HepG2 (cell line): ENCODE measurements around the gene UBE2D4. TPM values are rescaled to one million over a fixed set of nuclear protein-coding genes. Genes with fewer than 3 reads are reported as not detected.

Experiments used
- CEBPB ChIP-seq: IDR thresholded peaks from 2 replicates; pipeline ENCODE4 v1.6.1; 2011; ENCODE audit warnings: low read depth, low read length, improper control_type of control experiment, borderline replicate concordance
- DR1 ChIP-seq: sonication (generic); formaldehyde crosslinking; IDR thresholded peaks from 2 replicates; pipeline ENCODE4 v1.8.0; 2021; ENCODE audit warnings: mild to moderate bottlenecking, missing genetic modification reagents, inconsistent platforms
- HOXA3 ChIP-seq: sonication (generic); formaldehyde crosslinking; IDR thresholded peaks from 2 replicates; pipeline ENCODE4 v1.5.0; 2020; ENCODE audit warnings: missing genetic modification reagents
- MED1 ChIP-seq: sonication (generic); formaldehyde crosslinking; IDR thresholded peaks from 2 replicates; pipeline ENCODE4 v1.4.0; 2020; ENCODE audit warnings: missing genetic modification reagents
- MXD4 ChIP-seq: IDR thresholded peaks from 2 replicates; pipeline ENCODE4 v1.6.1; 2016; ENCODE audit warnings: mild to moderate bottlenecking, missing biosample characterization, missing genetic modification reagents
- NAIF1 ChIP-seq: sonication (generic); formaldehyde crosslinking; IDR thresholded peaks from 2 replicates; pipeline ENCODE4 v1.5.0; 2020; ENCODE audit warnings: mild to moderate bottlenecking, missing genetic modification reagents, borderline replicate concordance
- NFKBIZ ChIP-seq: IDR thresholded peaks from 2 replicates; pipeline ENCODE4 v1.6.1; 2018; ENCODE audit warnings: missing genetic modification reagents, missing compliant biosample characterization
- PAWR ChIP-seq: sonication (generic); formaldehyde crosslinking; IDR thresholded peaks from 2 replicates; pipeline ENCODE4 v1.4.0; 2020; ENCODE audit warnings: missing genetic modification reagents, mild to moderate bottlenecking, borderline replicate concordance
- RFXAP ChIP-seq: sonication (generic); formaldehyde crosslinking; IDR thresholded peaks from 2 replicates; pipeline ENCODE4 v1.4.0; 2020; ENCODE audit warnings: missing genetic modification reagents, borderline replicate concordance
- THYN1 ChIP-seq: sonication (generic); formaldehyde crosslinking; IDR thresholded peaks from 2 replicates; pipeline ENCODE4 v1.8.1; 2023; ENCODE audit warnings: low read depth, mild to moderate bottlenecking, moderate library complexity, missing genetic modification reagents, borderline replicate concordance
- ZNF225 ChIP-seq: sonication (generic); formaldehyde crosslinking; IDR thresholded peaks from 2 replicates; pipeline ENCODE4 v1.4.0; 2020; ENCODE audit warnings: mild to moderate bottlenecking, missing genetic modification reagents
- ZNF24 ChIP-seq: fragments of 450-650 bp; IDR thresholded peaks from 2 replicates; pipeline ENCODE4 v1.6.1; 2017; ENCODE audit warnings: antibody characterized with exemption, mild to moderate bottlenecking
- ZNF510 ChIP-seq: sonication (generic); formaldehyde crosslinking; IDR thresholded peaks from 2 replicates; pipeline ENCODE4 v1.4.0; 2020; ENCODE audit warnings: low read depth, mild to moderate bottlenecking, missing genetic modification reagents
- ZNF773 ChIP-seq: sonication (generic); formaldehyde crosslinking; IDR thresholded peaks from 2 replicates; pipeline ENCODE4 v1.4.0; 2020; ENCODE audit warnings: missing genetic modification reagents, borderline replicate concordance
- ZNF782 ChIP-seq: sonication (generic); formaldehyde crosslinking; IDR thresholded peaks from 2 replicates; pipeline ENCODE4 v1.4.0; 2020; ENCODE audit warnings: missing genetic modification reagents, mild to moderate bottlenecking, borderline replicate concordance
- ZNF879 ChIP-seq: sonication (generic); formaldehyde crosslinking; IDR thresholded peaks from 2 replicates; pipeline ENCODE4 v1.8.1; 2023; ENCODE audit warnings: missing genetic modification reagents
- polyA plus RNA-seq, 8 experiments: library from polyadenylated mRNA; depleted of rRNA in 3 of 8; stranded (reverse) in 7 of 8; unstranded in 1 of 8; fragments of >200 nt; fragmentation: Illumina TruSeq in 4 of 8; extraction: Trizol in 4 of 8; gene quantifications; 2 replicates each; pipeline versions ENCODE4 v1.2.1 to v1.2.3, GENCODE V29; 2011 to 2016; ENCODE audit warnings: low read depth in 4 of 8, missing spikeins in 1 of 8, mixed read lengths in 1 of 8; ENCODE audit not compliant: insufficient read depth in 1 of 8
- total RNA-seq, 5 experiments: library from RNA; depleted of rRNA; stranded (reverse); fragments of >200 nt; fragmentation: Illumina TruSeq; extraction: Trizol; gene quantifications; 2 replicates each; pipeline ENCODE4 v1.2.3, GENCODE V29; 2016; ENCODE audit warnings: low read depth in 1 of 5
- TF ChIP-seq, protein P1 (sequence below): sonication (generic); formaldehyde crosslinking; IDR thresholded peaks from 2 replicates; pipeline ENCODE4 v1.9.0; 2021; ENCODE audit warnings: mild to moderate bottlenecking, missing genetic modification reagents
- TF ChIP-seq, protein P2 (sequence below): sonication (generic); formaldehyde crosslinking; IDR thresholded peaks from 2 replicates; pipeline ENCODE4 v1.4.0; 2020; ENCODE audit warnings: mild to moderate bottlenecking, low read depth, missing genetic modification reagents
- TF ChIP-seq, protein P3 (sequence below): sonication (generic); formaldehyde crosslinking; IDR thresholded peaks from 2 replicates; pipeline ENCODE4 v1.5.0; 2020; ENCODE audit warnings: missing genetic modification reagents
- TF ChIP-seq, protein P4 (sequence below): sonication (generic); formaldehyde crosslinking; IDR thresholded peaks from 2 replicates; pipeline ENCODE4 v1.5.0; 2020; ENCODE audit warnings: missing genetic modification reagents

The UBE2D4 gene
- total and polyA plus RNA-seq, 2 of the 13 experiments (the other 11 are each of a cell fraction or from before 2014, with no cell fraction given) = 9.9 to 16.0 TPM

DNA sequence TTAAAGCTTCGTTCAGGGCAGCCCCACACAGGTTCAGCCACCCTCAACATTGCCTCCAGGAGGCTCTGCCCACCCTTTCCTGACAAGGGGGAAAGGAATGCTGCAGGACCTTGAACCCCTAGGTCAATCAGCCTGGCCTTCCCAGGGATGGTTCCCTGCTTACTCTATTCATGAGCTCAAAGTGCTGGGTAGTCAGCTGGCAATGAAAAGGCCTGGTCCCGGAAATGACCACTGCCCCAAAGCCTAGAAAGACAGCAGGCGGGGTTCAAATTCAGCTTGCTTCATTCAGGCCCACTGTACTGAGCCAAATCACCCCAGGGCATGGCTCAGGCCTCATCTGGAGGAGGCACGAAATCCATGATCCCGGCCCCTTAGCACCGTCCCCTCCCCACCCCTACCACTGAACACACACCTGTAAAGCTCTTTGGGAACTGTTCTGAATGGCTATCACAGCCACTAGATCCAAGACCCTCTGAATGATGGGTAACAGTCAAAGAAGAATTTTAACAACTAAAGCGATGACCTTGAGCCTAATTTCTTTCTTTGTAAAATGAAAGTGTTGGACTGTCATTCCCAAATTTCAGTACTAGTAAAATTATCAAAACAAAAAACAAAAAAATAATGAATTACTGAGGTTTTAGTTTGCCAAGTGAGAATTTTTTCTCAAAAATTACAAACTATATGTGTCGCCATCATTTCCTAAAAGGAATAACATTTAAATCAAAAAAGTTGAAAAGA is 20.9 kb upstream of the UBE2D4 start (continued):
- TF ChIP-seq CEBPB (no peak), ZNF510 (no peak), RFXAP (CRISPR knock-in tag) (no peak), ZNF879 (CRISPR knock-in tag) (no peak), THYN1 (no peak), HOXA3 (peak; percentile 75), ZNF24 (0 out of 2 replicates have a peak, but pooled peaks have one; percentile 23), PAWR (no peak), NAIF1 (CRISPR knock-in tag) (peak; percentile 73; the same call in 1 of the 2 replicates), ZNF225 (no peak), MXD4 (CRISPR knock-in tag) (no peak), ZNF773 (CRISPR knock-in tag) (no peak), DR1 (CRISPR knock-in tag) (no peak; the same call in 1 of the 2 replicates), ZNF782 (CRISPR knock-in tag) (no peak), NFKBIZ (CRISPR knock-in tag) (peak; percentile 75; the same call in 1 of the 2 replicates), MED1 (CRISPR knock-in tag) (peak; percentile 91)
- TF ChIP-seq, protein P1, sequence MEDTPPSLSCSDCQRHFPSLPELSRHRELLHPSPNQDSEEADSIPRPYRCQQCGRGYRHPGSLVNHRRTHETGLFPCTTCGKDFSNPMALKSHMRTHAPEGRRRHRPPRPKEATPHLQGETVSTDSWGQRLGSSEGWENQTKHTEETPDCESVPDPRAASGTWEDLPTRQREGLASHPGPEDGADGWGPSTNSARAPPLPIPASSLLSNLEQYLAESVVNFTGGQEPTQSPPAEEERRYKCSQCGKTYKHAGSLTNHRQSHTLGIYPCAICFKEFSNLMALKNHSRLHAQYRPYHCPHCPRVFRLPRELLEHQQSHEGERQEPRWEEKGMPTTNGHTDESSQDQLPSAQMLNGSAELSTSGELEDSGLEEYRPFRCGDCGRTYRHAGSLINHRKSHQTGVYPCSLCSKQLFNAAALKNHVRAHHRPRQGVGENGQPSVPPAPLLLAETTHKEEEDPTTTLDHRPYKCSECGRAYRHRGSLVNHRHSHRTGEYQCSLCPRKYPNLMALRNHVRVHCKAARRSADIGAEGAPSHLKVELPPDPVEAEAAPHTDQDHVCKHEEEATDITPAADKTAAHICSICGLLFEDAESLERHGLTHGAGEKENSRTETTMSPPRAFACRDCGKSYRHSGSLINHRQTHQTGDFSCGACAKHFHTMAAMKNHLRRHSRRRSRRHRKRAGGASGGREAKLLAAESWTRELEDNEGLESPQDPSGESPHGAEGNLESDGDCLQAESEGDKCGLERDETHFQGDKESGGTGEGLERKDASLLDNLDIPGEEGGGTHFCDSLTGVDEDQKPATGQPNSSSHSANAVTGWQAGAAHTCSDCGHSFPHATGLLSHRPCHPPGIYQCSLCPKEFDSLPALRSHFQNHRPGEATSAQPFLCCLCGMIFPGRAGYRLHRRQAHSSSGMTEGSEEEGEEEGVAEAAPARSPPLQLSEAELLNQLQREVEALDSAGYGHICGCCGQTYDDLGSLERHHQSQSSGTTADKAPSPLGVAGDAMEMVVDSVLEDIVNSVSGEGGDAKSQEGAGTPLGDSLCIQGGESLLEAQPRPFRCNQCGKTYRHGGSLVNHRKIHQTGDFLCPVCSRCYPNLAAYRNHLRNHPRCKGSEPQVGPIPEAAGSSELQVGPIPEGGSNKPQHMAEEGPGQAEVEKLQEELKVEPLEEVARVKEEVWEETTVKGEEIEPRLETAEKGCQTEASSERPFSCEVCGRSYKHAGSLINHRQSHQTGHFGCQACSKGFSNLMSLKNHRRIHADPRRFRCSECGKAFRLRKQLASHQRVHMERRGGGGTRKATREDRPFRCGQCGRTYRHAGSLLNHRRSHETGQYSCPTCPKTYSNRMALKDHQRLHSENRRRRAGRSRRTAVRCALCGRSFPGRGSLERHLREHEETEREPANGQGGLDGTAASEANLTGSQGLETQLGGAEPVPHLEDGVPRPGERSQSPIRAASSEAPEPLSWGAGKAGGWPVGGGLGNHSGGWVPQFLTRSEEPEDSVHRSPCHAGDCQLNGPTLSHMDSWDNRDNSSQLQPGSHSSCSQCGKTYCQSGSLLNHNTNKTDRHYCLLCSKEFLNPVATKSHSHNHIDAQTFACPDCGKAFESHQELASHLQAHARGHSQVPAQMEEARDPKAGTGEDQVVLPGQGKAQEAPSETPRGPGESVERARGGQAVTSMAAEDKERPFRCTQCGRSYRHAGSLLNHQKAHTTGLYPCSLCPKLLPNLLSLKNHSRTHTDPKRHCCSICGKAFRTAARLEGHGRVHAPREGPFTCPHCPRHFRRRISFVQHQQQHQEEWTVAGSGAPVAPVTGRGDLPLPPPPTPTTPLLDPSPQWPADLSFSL (CRISPR knock-in tag) = no peak; the same call in 1 of the 2 replicates
- TF ChIP-seq, protein P2, sequence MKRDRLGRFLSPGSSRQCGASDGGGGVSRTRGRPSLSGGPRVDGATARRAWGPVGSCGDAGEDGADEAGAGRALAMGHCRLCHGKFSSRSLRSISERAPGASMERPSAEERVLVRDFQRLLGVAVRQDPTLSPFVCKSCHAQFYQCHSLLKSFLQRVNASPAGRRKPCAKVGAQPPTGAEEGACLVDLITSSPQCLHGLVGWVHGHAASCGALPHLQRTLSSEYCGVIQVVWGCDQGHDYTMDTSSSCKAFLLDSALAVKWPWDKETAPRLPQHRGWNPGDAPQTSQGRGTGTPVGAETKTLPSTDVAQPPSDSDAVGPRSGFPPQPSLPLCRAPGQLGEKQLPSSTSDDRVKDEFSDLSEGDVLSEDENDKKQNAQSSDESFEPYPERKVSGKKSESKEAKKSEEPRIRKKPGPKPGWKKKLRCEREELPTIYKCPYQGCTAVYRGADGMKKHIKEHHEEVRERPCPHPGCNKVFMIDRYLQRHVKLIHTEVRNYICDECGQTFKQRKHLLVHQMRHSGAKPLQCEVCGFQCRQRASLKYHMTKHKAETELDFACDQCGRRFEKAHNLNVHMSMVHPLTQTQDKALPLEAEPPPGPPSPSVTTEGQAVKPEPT (CRISPR knock-in tag) = no peak
- TF ChIP-seq, protein P3, sequence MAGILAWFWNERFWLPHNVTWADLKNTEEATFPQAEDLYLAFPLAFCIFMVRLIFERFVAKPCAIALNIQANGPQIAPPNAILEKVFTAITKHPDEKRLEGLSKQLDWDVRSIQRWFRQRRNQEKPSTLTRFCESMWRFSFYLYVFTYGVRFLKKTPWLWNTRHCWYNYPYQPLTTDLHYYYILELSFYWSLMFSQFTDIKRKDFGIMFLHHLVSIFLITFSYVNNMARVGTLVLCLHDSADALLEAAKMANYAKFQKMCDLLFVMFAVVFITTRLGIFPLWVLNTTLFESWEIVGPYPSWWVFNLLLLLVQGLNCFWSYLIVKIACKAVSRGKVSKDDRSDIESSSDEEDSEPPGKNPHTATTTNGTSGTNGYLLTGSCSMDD (CRISPR knock-in tag) = no peak
- TF ChIP-seq, protein P4, sequence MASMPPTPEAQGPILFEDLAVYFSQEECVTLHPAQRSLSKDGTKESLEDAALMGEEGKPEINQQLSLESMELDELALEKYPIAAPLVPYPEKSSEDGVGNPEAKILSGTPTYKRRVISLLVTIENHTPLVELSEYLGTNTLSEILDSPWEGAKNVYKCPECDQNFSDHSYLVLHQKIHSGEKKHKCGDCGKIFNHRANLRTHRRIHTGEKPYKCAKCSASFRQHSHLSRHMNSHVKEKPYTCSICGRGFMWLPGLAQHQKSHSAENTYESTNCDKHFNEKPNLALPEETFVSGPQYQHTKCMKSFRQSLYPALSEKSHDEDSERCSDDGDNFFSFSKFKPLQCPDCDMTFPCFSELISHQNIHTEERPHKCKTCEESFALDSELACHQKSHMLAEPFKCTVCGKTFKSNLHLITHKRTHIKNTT (CRISPR knock-in tag) = no peak
